ENCODE measurements around the gene KAT14. TPM values are rescaled to one million over a fixed set of nuclear protein-coding genes. Genes with fewer than 3 reads are reported as not detected.

The KAT14 gene
- total and polyA plus RNA-seq, 12 donors: 5.7 to 29.2 (median 15.6) TPM

DNA sequence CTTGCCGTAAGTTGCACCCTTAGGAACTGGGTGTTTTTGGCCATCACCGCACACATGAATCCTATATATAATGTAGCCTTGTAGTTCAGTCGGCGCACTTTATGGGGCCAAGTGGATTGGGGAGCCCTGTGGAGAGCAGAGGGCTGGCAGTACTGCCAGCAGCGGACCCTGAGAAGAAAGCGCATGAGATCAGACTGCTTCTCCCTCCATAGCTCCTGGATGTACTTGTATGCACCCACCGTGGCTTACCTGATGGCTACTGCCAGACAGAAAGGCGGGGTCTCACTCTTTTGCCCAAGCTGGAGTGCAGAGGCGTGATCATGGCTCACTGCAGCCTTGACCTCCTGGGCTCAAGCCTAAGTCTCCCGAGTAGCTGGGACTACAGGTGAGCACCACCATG, 47.2 kb upstream of the KAT14 start:
- DNase-seq: no peak
- Histone ChIP-seq H3K27ac (no peak overlapping the region), H3K4me3 (no peak overlapping the region), H3K9me3 (replicated peaks in 1 of 3) (no peaks in the 10 kb centered on the region), H3K4me1 (replicated peaks in 1 of 2) (no peaks in the 10 kb centered on the region), H3K36me3 (replicated peaks in 1 of 2) (no peaks in the 10 kb centered on the region), H3K27me3 (no peaks in the 10 kb centered on the region)
- 75 to 91% (median 84%) methylated on average over 6 to 10 of the region's 10 CpGs for WGBS, 4 donors
- intact Hi-C loops (cut with DNase I): no loop called here
- TF ChIP-seq, protein P1, sequence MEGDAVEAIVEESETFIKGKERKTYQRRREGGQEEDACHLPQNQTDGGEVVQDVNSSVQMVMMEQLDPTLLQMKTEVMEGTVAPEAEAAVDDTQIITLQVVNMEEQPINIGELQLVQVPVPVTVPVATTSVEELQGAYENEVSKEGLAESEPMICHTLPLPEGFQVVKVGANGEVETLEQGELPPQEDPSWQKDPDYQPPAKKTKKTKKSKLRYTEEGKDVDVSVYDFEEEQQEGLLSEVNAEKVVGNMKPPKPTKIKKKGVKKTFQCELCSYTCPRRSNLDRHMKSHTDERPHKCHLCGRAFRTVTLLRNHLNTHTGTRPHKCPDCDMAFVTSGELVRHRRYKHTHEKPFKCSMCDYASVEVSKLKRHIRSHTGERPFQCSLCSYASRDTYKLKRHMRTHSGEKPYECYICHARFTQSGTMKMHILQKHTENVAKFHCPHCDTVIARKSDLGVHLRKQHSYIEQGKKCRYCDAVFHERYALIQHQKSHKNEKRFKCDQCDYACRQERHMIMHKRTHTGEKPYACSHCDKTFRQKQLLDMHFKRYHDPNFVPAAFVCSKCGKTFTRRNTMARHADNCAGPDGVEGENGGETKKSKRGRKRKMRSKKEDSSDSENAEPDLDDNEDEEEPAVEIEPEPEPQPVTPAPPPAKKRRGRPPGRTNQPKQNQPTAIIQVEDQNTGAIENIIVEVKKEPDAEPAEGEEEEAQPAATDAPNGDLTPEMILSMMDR (IDR thresholded peaks at IDR 0.05): no peak
- no peak for TF ChIP-seq POLR2A (IDR thresholded peaks at IDR 0.05)

DNA sequence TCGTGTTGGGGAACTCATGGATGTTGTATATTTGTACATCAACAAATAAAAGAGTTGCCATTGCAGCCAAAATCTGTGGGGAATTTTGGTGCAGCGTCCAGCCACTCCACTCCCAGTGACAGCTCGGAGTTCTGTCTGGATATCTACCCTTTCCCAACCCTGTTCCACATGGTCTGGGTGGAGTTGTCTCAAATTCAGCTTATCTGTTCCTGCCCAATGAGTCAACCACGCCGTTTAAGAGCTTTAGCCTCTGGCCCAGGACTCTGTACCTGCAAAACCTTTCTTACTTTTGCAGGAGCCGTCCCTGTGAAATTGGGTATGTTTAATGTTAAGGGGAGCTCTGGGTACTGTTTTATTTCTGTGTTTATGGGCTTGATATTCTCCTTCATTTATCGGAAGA, 46.0 kb upstream of the KAT14 start:
- TF ChIP-seq POLR2A (IDR thresholded peaks at IDR 0.05): no peak
- TF ChIP-seq, protein P1 (IDR thresholded peaks at IDR 0.05): no peak
- 69 to 84% (median 73%) methylated on average over 7 of the region's 7 CpGs for WGBS, 4 donors
- no peak overlapping the region for H3K4me3 ChIP-seq
- no peaks in the 10 kb centered on the region for H3K4me1 ChIP-seq (replicated peaks in 1 of 2)
- no peaks in the 10 kb centered on the region for H3K36me3 ChIP-seq (replicated peaks in 1 of 2)
- intact Hi-C loops (cut with DNase I): no loop called here
- no peak for DNase-seq
- H3K9me3 ChIP-seq (replicated peaks in 1 of 3): no peaks in the 10 kb centered on the region
- no peak overlapping the region for H3K27ac ChIP-seq
- no peaks in the 10 kb centered on the region for H3K27me3 ChIP-seq

DNA sequence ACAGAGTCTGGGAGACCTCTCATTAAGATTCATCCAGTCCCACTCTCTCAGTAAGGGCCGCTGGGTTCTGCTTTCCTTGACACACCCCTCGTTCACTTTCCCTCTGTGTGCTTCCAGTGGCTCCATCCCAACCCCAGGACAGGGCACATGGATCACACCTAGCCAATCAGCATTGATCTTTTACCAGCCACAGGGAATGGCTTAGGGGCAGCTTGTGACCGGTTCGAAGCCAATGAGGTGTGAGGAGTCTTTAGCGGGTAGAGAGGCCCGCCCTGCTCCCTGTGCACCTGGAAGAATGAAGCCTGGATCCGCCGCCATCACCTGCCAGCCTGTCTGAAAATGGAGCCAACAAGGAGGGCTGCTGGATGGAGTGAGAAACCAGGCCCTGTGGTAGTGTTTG, 44.8 kb upstream of the KAT14 start:
- H3K27ac ChIP-seq: no peak overlapping the region
- no peaks in the 10 kb centered on the region for H3K9me3 ChIP-seq (replicated peaks in 1 of 3)
- no peak for TF ChIP-seq POLR2A (IDR thresholded peaks at IDR 0.05)
- TF ChIP-seq, protein P1 (IDR thresholded peaks at IDR 0.05): no peak
- intact Hi-C loops (cut with DNase I): no loop called here
- no peaks in the 10 kb centered on the region for H3K27me3 ChIP-seq
- H3K4me3 ChIP-seq: no peak overlapping the region
- 75 to 91% (median 89%) methylated on average over 8 of the region's 8 CpGs for WGBS, 4 donors
- no peaks in the 10 kb centered on the region for H3K4me1 ChIP-seq (replicated peaks in 1 of 2)
- H3K36me3 ChIP-seq (replicated peaks in 1 of 2): no peaks in the 10 kb centered on the region
- DNase-seq: no peak

DNA sequence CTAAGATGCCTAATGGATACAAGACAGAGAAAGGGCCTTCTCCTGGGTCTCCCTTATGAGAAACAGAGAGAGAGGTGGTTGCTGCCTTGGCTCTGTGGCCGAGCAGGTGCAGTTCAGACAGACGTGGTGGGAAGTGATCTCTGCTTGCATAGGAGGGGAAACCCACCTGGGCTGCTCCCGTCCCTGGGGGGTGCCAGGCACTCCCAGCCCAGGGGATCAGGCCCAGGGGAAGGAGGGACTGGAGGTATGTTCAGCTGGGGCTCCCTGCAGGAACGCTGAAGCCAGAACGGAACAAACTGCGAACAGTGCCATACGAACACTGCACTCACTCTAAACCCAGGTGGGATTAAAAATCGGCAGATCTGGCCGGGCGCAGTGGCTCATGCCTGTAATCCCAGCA, 44.3 kb upstream of the KAT14 start:
- H3K4me3 ChIP-seq: no peak overlapping the region
- TF ChIP-seq, protein P1 (IDR thresholded peaks at IDR 0.05): no peak
- no peak for TF ChIP-seq POLR2A (IDR thresholded peaks at IDR 0.05)
- H3K36me3 ChIP-seq (replicated peaks in 1 of 2): no peaks in the 10 kb centered on the region
- 71 to 81% (median 79%) methylated on average over 3 to 10 of the region's 10 CpGs for WGBS, 4 donors
- H3K27ac ChIP-seq: no peak overlapping the region
- no peaks in the 10 kb centered on the region for H3K9me3 ChIP-seq (replicated peaks in 1 of 3)
- H3K27me3 ChIP-seq: no peaks in the 10 kb centered on the region
- no peak for DNase-seq
- intact Hi-C loops (cut with DNase I): no loop called here
- no peaks in the 10 kb centered on the region for H3K4me1 ChIP-seq (replicated peaks in 1 of 2)

All from adrenal gland (tissue), 12 donors.